ENCODE data around the gene ACY1.

Gene ACY1

DNA sequence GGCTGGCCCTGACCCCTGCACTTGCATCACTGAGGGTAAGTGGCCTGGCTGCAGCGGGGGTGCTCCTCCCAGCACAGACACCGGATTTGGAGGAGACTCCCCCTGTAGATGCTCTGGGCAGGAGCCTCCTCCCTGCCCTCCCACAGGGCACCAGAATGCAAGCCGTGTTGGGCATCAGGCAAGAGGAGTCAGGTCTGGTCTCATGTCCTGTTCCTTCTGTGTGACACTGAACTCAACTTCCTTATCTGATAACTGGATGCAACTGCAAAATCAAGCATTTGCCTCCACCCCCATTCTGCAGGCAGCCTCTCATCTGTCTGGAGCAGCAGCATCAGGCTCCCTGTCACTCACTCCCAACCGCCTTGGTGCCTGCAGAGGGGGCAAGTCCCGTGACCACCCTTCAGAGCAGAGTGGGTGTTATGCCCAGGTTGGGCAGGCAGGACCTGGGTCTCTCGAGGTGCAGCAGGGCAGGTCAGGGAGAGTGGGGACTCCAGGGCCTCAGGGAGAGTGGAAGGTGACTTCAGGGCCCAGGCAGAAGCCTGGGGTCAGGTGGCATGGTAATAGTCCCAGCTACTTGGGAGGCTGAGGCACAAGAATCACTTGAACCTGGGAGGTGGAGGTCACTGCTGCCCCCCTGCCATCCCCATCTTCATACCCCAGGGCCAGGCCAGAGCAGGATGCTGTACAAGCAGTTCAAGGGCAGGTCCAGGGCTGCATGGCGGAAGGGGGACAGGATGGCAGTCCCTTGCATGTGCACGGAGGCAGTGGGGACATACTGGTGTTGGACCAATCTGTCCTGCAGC is 22.9 kb downstream of the ACY1 start:
- intact Hi-C loops (cut with micrococcal nuclease), result no loop called here
- H3K4me3 Mint-ChIP-seq, result no peak overlapping the region
- H3K36me3 Mint-ChIP-seq (ENCODE audit: low read depth), result no peaks in the 10 kb centered on the region

GRCh38 chr3:52006820-52007133 is 23.4 kb downstream of the ACY1 start:
- Mint-ChIP-seq H3K27me3 (peaks cover 6% of the 10 kb centered on the region), H3K9me3 (no peaks in the 10 kb centered on the region), H3K4me3 (no peak overlapping the region), H3K36me3 (ENCODE audit: low read depth) (no peaks in the 10 kb centered on the region), H3K4me1 (ENCODE audit: low read depth) (peaks cover 20% of the 10 kb centered on the region), H3K27ac (no peak overlapping the region)
- intact Hi-C loops (cut with micrococcal nuclease), result no loop called here

More for the DNA sequence above, 22.9 kb downstream of the ACY1 start:
- H3K27ac Mint-ChIP-seq, result peak overlapping the region; percentile 42
- peaks cover 6% of the 10 kb centered on the region for H3K27me3 Mint-ChIP-seq
- peaks cover 24% of the 10 kb centered on the region for H3K4me1 Mint-ChIP-seq (ENCODE audit: low read depth)
- H3K9me3 Mint-ChIP-seq, result no peaks in the 10 kb centered on the region

- no peaks in the 10 kb centered on the region for H3K9me3 Mint-ChIP-seq
- intact Hi-C loops (cut with micrococcal nuclease), result no loop called here
- H3K27ac Mint-ChIP-seq, result no peak overlapping the region
- H3K27me3 Mint-ChIP-seq, result peaks cover 4% of the 10 kb centered on the region
- H3K4me1 Mint-ChIP-seq (ENCODE audit: low read depth), result peaks cover 17% of the 10 kb centered on the region
- H3K36me3 Mint-ChIP-seq (ENCODE audit: low read depth), result no peaks in the 10 kb centered on the region
- H3K4me3 Mint-ChIP-seq, result no peak overlapping the region
These were observed 24.0 kb downstream of the ACY1 start for GRCh38 chr3:52007291-52007690.

GRCh38 chr3:52010431-52010830 is 27.1 kb downstream of the ACY1 start:
- peaks cover 12% of the 10 kb centered on the region for H3K4me1 Mint-ChIP-seq (ENCODE audit: low read depth)
- H3K27ac Mint-ChIP-seq, result no peak overlapping the region
- no peaks in the 10 kb centered on the region for H3K9me3 Mint-ChIP-seq
- no peaks in the 10 kb centered on the region for H3K36me3 Mint-ChIP-seq (ENCODE audit: low read depth)
- intact Hi-C loops (cut with micrococcal nuclease), result no loop called here
- no peaks in the 10 kb centered on the region for H3K27me3 Mint-ChIP-seq
- no peak overlapping the region for H3K4me3 Mint-ChIP-seq

GRCh38 chr3:52012699-52013098 is 29.4 kb downstream of the ACY1 start:
- intact Hi-C loops (cut with micrococcal nuclease), result no loop called here
- Mint-ChIP-seq H3K9me3 (no peaks in the 10 kb centered on the region), H3K27ac (no peak overlapping the region), H3K36me3 (ENCODE audit: low read depth) (no peaks in the 10 kb centered on the region), H3K4me1 (ENCODE audit: low read depth) (no peaks in the 10 kb centered on the region), H3K4me3 (no peak overlapping the region), H3K27me3 (peaks cover 4% of the 10 kb centered on the region)

GRCh38 chr3:52013802-52014598 is 30.7 kb downstream of the ACY1 start:
- Mint-ChIP-seq H3K9me3 (no peaks in the 10 kb centered on the region), H3K4me3 (no peak overlapping the region), H3K36me3 (ENCODE audit: low read depth) (no peaks in the 10 kb centered on the region), H3K27me3 (peaks cover 4% of the 10 kb centered on the region), H3K27ac (no peak overlapping the region), H3K4me1 (ENCODE audit: low read depth) (no peaks in the 10 kb centered on the region)
- intact Hi-C loops (cut with micrococcal nuclease), result no loop called here

GRCh38 chr3:52014613-52015012 is 31.3 kb downstream of the ACY1 start:
- H3K4me1 Mint-ChIP-seq (ENCODE audit: low read depth), result no peaks in the 10 kb centered on the region
- intact Hi-C loops (cut with micrococcal nuclease), result no loop called here
- no peaks in the 10 kb centered on the region for H3K36me3 Mint-ChIP-seq (ENCODE audit: low read depth)
- no peaks in the 10 kb centered on the region for H3K9me3 Mint-ChIP-seq
- no peak overlapping the region for H3K4me3 Mint-ChIP-seq
- peaks cover 4% of the 10 kb centered on the region for H3K27me3 Mint-ChIP-seq
- H3K27ac Mint-ChIP-seq, result no peak overlapping the region

DNA sequence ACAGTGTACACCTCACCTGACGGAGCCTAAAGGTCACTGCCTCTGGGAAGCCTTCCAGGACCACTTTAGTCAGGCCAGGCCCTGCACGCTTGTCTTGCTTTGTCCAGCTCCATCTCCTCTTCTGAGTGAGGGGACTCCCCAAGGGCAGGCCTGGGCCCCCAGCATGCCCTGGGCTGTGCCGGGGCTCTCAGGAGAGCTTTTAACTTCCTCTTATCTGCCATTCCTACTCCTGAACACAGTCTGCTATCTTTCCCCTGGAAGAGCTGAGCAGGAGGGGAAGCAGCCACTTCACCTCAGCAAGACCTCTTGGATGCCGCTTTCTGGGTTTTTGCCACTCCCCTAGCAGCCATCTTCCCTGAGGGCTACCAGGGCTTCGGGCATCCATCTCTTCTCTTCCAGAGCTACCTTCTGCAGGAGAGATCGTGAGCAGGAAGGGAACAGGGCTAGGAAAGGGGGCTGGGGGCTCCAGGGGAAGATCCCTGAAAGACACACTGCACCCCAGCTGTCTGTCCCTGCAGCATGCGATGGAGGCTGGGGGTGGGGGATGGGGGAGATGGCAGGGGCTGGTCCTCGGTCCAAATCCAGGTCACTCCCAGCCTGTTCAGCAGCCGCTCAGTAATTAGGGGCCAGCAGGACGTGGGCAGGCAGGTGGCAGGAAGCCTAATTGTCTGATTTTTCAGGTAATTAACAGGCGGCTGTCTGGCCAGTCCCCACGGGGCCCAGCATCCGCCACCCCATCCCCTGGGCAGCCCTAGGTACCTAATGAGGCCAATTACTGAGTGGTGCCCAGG is 32.3 kb downstream of the ACY1 start:
- Mint-ChIP-seq H3K9me3 (no peaks in the 10 kb centered on the region), H3K27me3 (peaks cover 4% of the 10 kb centered on the region), H3K4me1 (ENCODE audit: low read depth) (no peaks in the 10 kb centered on the region), H3K4me3 (no peak overlapping the region), H3K36me3 (ENCODE audit: low read depth) (no peaks in the 10 kb centered on the region), H3K27ac (no peak overlapping the region)
- intact Hi-C loops (cut with micrococcal nuclease), result no loop called here

GRCh38 chr3:52017586-52017985 is 34.3 kb downstream of the ACY1 start:
- no peaks in the 10 kb centered on the region for H3K36me3 Mint-ChIP-seq (ENCODE audit: low read depth)
- H3K4me1 Mint-ChIP-seq (ENCODE audit: low read depth), result peaks cover 6% of the 10 kb centered on the region
- no peaks in the 10 kb centered on the region for H3K9me3 Mint-ChIP-seq
- peaks cover 4% of the 10 kb centered on the region for H3K27me3 Mint-ChIP-seq
- no peak overlapping the region for H3K27ac Mint-ChIP-seq
- no peak overlapping the region for H3K4me3 Mint-ChIP-seq
- intact Hi-C loops (cut with micrococcal nuclease), result no loop called here

DNA sequence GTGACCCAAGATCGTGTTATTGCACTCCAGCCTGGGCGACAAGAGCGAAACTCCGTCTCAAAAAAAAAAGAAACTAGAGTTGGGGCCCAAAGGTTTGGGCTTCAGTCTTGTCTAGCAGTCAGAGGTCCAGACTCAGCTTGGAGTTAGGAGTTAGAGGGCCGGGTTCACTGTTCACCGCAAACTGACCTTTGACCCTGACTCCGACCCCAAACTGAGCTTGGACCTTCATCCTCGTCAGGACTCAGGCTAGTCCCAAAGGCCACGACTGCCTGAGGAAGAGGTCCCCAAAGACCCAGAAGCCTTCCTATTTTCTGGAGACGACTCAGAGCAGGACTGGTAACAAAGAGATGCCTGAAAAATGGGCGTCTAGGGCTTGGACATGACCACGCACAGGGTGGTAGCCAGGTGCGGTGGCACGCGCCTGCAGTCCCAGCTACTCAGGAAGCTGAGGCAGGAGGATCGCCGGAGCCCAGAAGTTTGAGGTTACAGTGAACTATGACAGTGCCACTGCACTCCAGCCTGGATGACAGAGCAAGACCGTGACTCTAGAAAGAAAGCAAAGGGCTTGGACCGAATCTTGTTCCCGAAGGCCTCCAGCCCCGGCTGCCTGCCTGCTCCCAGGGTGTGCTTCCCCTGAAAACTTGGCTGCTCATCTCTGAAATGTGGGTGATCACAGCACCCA is 35.1 kb downstream of the ACY1 start:
- Mint-ChIP-seq H3K27me3 (peaks cover 5% of the 10 kb centered on the region), H3K4me3 (no peak overlapping the region), H3K36me3 (ENCODE audit: low read depth) (no peaks in the 10 kb centered on the region), H3K9me3 (no peaks in the 10 kb centered on the region), H3K4me1 (ENCODE audit: low read depth) (peaks cover 6% of the 10 kb centered on the region), H3K27ac (no peak overlapping the region)
- intact Hi-C loops (cut with micrococcal nuclease), result no loop called here

GRCh38 chr3:52019352-52020080 is 36.2 kb downstream of the ACY1 start:
- Mint-ChIP-seq H3K27ac (peak overlapping the region; percentile 42), H3K27me3 (peaks cover 5% of the 10 kb centered on the region), H3K4me1 (ENCODE audit: low read depth) (peaks cover 6% of the 10 kb centered on the region), H3K9me3 (no peaks in the 10 kb centered on the region), H3K4me3 (no peak overlapping the region), H3K36me3 (ENCODE audit: low read depth) (no peaks in the 10 kb centered on the region)
- intact Hi-C loops (cut with micrococcal nuclease), result no loop called here

GRCh38 chr3:52020796-52021195 is 37.5 kb downstream of the ACY1 start:
- H3K27ac Mint-ChIP-seq, result no peak overlapping the region
- no peak overlapping the region for H3K4me3 Mint-ChIP-seq
- no peaks in the 10 kb centered on the region for H3K9me3 Mint-ChIP-seq
- H3K36me3 Mint-ChIP-seq (ENCODE audit: low read depth), result no peaks in the 10 kb centered on the region
- intact Hi-C loops (cut with micrococcal nuclease), result no loop called here
- H3K27me3 Mint-ChIP-seq, result peaks cover 5% of the 10 kb centered on the region
- H3K4me1 Mint-ChIP-seq (ENCODE audit: low read depth), result peaks cover 6% of the 10 kb centered on the region
